NCI-H1048 (cell line): ENCODE results near the gene VILL.
"Not testable (repeated sequence)": the region's sequence is repeated elsewhere in the genome, so short reads cannot be mapped to it uniquely, and the experiment has no call there.

Experiments
- DNase-seq: peaks from one replicate; lab custom pipeline; 2025; lab: John Stamatoyannopoulos, UW

Gene VILL

DNA sequence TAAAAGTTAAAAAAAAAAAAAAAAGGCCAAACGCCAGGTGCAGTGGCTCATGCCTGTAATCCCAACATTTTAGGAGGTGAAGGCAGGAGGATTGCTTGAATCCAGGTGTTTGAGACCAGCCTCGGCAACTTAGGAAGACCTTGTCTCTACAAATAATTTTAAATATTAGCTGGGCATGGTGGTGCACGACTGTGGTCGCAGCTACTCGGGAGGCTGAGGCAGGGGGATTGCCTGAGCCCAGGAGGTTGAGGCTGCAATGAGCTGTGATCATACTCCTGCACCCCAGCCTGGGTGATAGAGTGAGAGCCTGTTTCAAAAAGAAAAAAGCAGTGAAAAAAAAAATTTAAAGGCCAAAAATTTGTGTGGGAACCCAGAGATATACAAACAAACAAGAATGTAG is 45.7 kb downstream of the VILL start:
- DNase-seq, result no peak

DNA sequence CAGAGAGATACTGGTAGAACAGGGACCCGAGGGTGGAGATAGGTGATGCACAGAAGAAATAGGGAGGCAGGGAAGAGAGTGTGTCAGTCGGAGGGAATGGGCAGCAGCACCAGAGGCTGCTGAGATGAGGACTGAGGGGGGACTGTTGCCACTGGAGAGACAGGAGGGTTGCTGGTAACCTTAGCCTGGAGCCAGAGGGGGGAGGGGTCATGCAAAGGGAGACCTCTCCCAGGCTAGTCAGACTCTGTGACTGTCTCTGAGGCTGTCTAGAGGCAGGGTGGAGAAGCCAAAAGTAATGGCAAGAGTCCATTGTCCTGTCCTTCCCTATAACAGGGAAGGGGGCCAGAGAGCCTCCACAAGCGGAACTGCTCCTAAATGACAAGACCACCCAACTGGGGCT is 46.3 kb downstream of the VILL start:
- no peak for DNase-seq

DNA sequence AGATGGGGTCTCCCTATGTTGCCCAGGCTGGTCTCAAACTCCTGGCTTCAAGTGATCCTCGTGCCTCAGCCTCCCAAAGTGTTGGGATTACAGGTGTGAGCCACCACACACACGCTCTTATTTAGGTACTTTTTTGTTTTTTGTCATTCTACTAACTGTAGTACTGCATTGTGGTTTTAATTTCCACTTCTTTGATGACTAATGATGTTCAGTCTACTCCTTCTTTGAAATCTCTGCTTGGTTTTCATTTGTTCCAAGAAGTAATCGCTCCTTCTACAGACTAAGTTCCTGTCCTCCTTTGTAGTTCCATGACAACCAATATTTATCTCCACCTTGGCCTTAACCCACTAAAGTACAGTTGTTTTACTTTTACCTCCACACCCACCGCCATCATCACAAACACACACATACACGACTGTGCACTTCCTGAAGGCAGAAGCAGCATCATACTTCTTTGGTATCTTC is 47.9 kb downstream of the VILL start:
- no peak for DNase-seq

DNA sequence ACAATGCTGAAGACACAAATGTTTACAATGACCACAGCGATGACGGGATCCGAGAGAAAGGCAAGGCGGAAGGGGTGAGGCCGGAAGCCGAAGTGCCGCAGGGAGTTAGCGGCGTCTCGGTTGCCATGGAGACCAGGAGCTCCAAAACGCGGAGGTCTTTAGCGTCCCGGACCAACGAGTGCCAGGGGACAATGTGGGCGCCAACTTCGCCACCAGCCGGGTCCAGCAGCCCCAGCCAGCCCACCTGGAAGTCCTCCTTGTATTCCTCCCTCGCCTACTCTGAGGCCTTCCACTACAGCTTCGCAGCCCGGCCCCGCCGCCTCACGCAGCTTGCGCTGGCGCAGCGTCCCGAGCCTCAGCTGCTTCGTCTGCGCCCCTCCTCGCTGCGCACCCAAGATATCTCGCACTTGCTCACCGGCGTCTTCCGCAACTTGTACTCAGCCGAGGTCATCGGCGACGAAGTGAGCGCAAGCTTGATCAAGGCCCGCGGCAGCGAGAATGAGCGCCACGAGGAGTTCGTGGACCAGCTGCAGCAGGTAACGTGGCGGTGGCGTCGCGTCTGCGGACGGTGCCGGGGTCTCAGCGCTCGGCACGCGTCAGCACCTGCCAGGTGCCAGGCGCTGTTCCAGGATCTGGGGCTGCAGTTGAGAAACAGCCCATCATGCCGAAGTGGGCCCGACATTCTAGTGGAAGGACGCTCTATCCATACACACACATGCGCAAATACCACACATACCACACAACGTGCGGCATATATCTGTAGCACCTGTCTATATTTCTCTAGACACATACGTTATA is 48.7 kb downstream of the VILL start, which contains the start of gene DLEC1:
Gene DLEC1, plus strand, starts transcription at position 108 of the 798 bp plus-strand sequence. Its CDS starts 18 bp downstream, at position 126.
- DNase-seq, result no peak

DNA sequence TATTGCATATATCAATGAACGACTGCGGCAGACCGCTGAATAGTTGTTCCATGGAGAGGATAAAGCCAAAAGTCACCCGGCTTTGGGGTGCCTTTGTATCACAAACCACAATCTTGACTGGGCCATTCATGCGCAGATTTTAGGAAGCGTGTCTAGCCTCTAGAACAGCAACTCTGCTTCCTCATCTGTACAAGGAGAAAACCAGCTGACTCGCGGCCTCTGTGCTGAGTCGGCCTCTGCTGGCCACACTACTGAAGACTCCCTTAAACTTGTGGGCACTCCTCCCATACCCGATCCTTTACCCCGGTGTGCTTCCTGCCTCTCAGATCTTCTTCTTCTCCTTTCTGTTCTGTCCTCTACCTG is 49.3 kb downstream of the VILL start:
- no peak for DNase-seq

DNA sequence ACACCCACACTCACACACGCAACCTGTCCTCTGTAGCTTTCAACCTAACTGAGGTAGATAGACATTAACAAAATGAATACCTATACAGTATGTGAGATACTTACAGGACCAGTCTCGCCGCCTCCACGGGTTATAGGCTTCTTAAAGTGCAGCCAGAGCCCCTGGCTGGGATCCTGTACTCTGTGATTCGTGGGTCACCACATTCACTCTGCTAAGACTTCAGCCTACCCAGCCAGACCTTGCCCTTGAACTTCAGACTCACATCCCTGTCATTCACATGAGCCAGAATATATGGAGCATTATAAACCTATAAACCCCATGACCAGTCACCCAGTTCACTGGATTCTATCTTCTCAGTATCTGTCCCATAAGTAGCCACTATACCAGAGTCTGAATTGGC is 49.8 kb downstream of the VILL start:
- no peak for DNase-seq

DNA sequence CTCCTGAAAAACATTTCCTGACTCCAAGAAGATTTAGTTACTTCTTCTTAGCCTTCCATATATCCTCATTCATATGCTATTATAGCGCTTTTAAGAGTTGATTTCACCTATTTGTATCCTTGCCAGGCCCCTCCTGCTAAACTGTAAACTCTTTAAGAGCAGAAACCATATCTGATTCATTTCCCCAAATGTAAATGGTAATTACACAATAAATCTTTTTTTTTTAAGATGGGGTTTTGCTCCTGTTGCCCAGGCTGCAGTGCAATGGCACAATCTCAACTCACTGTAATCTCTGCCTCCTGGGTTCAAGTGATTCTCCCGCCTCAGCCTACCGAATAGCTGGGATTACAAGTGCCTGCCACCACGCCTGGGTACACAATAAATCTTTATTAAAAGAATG is 52.9 kb downstream of the VILL start:
- no peak for DNase-seq

DNA sequence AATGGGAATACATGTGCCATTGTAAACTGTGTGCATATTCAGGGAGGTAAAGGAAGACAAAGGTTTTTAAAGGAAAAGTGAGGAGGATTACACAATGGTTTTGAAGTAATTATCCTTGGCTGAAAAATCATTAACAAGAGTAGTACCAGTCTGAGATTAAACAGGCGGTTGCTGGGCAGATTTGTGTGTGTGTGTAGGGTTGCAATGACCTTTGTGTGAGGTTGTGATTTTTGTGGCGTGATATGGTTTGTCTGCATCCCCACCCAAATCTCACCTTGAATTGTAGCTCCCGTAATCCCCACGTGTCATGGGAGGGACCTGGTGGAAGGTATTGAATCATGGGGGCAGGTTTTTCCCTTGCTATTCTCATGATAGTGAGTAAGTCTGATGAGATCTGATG is 55.4 kb downstream of the VILL start:
- DNase-seq, result no peak

DNA sequence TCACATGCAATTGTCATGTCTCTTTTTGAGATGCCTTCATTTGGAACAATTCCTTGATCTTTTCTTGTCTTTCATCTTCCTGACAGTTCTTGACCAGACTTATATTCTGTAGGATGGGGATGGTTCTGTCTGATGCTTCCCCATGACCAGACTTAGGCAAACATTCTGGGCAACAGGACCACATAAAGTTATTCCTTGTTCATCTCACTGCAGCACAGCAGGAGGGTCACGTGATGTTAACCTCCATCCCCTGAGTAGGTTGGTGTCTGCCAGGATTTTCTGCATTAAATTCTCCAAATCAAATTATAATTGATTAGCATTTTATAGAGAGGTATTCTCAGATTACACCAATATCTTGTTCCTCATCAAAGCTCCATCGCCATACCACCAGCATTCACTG is 56.2 kb downstream of the VILL start:
- DNase-seq, result no peak

DNA sequence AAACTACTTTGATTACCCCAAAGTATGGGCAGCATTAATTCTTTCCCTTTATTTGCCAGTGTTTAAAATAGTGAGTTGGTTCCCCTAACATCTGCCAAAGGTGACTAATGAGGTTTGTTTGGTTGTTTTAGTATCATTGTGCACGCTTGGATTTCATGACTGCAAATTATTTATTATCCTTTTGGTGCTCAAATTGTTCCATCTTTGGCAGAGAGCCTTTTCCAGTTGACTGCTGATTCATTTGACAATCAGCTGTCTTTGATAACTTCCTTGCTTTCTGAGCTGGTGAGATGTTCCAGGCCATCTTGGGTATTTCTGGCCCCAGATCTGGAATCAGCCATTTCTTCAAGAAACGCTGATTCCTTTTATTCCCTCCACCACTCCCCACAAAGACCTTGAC is 57.3 kb downstream of the VILL start:
- no peak for DNase-seq

DNA sequence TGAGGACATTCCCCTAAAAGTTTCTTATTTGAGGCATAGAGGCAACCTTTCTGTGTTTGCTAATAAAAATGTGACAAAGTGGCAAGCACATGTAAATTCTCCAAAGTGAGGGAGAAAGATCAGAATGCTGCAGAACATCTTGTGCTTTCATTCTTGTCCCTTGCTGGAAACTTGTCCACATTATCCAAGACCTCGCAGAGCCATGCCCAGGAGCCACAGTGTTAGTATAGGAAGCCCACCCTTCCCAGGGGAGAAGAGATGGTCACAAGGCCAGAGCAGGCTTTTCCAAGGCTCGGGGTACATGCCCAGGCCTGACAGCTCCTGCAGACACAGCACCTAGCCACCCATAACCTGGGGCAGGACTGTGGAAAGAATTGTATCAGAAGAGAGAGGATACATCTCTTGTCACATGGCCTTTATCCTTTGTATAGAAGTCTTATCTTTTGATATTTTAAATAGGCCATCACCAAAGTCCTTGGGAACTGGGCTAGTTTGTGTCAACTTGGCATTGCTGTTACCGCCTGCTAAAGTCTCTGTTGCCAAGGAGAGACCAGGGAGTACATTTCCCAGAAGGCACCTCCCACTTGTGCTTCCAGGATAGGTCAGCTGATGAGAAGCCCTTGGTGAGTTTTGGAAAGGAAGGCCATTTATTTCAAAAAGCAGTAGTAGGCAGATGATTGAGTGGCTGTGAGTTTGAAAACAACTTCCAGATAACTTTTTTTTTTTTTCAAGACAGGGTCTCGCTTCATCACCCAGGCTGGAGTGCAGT is 59.0 kb downstream of the VILL start:
- no peak for DNase-seq

DNA sequence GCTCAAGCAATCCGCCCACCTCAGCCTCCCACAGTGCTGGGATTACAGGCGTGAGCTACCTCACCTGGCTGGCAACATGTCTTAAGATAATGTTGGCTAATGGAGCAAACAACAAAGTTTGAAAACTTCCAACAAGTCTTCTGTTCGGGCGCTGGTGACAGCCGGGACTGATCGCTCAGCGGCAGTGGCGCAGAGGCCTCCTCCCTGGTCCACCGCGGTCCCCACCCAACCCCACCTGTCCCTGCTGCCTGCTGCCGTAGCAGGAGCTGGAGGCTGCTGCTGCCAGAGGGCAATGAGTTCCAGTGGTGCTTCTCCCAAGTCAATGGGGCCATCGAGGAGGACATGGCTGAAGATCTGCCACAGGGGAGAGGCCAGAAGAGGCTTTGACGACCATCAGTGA is 60.5 kb downstream of the VILL start:
- DNase-seq, result no peak

DNA sequence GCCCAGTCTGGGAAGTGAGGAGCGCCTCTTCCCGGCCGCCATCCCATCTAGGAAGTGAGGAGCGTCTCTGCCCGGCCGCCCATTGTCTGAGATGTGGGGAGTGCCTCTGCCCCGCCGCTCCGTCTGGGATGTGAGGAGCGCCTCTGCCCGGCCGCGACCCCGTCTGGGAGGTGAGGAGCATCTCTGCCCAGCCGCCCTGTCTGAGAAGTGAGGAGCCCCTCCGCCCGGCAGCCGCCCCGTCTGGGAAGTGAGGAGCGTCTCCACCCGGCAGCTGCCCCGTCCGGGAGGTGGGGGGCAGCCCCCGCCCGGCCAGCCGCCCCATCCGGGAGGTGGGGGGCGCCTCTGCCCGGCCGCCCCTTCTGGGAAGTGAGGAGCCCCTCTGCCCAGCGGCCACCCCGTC is 62.7 kb downstream of the VILL start:
- not testable (repeated sequence) for DNase-seq

DNA sequence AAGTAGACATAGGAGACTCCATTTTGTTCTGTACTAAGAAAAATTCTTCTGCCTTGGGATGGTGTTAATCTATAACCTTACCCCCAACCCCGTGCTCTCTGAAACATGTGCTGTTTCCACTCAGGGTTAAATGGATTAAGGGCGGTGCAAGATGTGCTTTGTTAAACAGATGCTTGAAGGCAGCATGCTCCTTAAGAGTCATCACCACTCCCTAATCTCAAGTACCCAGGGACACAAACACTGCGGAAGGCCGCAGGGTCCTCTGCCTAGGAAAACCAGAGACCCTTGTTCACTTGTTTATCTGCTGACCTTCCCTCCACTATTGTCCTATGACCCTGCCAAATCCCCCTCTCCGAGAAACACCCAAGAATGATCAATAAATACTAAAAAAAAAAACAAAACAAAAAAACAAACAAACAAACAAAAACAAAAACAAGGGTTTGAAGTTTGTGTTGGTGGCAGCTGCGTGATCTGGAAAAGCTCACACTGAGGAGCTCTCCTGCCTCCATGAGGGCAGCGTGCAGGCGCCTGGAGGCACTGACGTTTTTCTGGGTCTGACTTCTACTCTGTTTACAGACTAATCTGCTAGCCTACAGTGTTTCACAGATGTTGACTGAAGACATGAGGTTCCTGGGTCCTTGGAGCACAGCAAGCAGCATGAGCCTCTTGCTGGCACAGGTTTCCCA is 63.4 kb downstream of the VILL start:
- DNase-seq, result not testable (repeated sequence)

DNA sequence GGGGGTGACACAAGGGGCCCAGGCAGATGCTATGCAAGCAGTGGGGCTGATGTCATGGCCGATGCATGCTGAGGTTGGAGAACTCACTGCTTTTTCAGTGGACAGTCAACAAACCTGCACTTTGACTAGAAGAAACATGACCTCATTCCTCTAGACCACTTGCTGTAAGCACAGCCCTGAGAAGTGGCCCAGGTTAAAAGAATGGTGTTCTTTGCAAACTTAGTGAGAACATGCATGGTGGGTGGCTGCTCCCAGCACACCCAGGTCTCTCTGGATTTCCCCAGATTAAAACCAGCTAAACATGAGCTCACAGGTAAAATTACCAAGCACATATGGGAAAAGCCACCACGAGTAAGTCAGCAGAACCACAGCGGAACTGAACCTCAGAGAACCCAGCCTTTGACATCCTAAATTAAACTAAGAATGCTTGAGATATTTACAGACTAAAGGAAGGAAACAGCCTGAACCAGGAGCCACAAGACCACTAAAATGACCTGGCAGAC is 64.0 kb downstream of the VILL start:
- DNase-seq, result no peak
